Colonic mucosa (tissue), 4 donors: Measurements from ENCODE around the gene DYSF. TPM values are rescaled to one million over a fixed set of nuclear protein-coding genes. Genes with fewer than 3 reads are reported as not detected.

Experiments
- DNase-seq: peaks from one replicate; pipeline ENCODE4 v3.0.0-alpha.2; 2020
- H3K27ac ChIP-seq: fragments of 200-600 bp; one replicate; pipeline ENCODE4 v1.8.0; 2021
- H3K27me3 ChIP-seq: fragments of 200-600 bp; one replicate; pipeline ENCODE4 v1.8.0; 2021
- H3K36me3 ChIP-seq: fragments of 200-600 bp; one replicate; pipeline ENCODE4 v1.8.0; 2021
- H3K4me1 ChIP-seq: fragments of 200-600 bp; one replicate; pipeline ENCODE4 v1.8.0; 2021; ENCODE audit warnings: mild to moderate bottlenecking
- H3K4me3 ChIP-seq: fragments of 200-600 bp; one replicate; pipeline ENCODE4 v1.8.0; 2021
- H3K9ac ChIP-seq, 2 donors: one replicate each; pipeline ENCODE4 v1.7.0; 2013; ENCODE audit warnings: control low read depth in 2 of 2, low read depth in 2 of 2, low read length in 2 of 2
- H3K9me3 ChIP-seq: fragments of 200-600 bp; one replicate; pipeline ENCODE4 v1.8.0; 2021
- intact Hi-C: fragments of 100-400 bp; cut with DNase I; formaldehyde crosslinking; loops from one replicate; pipeline ENCODE4 v1.14.1; 2022
- total RNA-seq, 2 donors: library from RNA; stranded (reverse); fragmentation: NEBNext Ultra II Directional in 1 of 2; extraction: Animal tissue kit (Norgen Biotek cat#: 25700) in 1 of 2; gene quantifications; one replicate each; pipeline ENCODE4 v1.2.1, GENCODE V29; 2021
- TF ChIP-seq, protein P1 (sequence below): fragments of 200-600 bp; IDR thresholded peaks from one replicate; pipeline ENCODE4 v1.8.0; 2022; ENCODE audit warnings: antibody characterized with exemption, mild to moderate bottlenecking
- donor health status: healthy.
- donor health status: DM: no; HTN: no; CAD: no.
- donor health status: DM: no; HTN: no; CAD: no.

Gene DYSF
- total RNA-seq, 2 donors from 2014 or later, result 2.4 to 7.5 TPM

DNA sequence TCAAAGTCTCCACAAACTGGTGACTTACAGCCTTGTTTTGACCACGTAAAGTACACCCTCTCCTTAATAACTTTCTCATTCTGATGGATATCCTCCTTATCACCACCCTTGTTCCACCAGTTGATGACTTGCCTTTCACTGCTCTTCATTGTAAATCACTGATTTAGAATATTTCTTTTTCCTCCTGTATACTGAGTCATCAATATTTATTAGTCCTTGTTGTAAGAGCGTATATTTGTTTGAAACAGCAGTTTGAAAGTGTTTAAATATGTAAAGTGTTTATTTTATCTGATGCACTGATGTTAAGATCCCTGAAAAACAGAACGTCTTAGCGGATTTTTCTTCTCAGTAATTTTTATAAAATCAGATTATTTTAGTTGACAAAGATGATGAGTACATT, 34.2 kb upstream of the DYSF start:
- Histone ChIP-seq H3K27me3 (no peaks in the 10 kb centered on the region), H3K4me3 (no peak overlapping the region), H3K27ac (no peak overlapping the region), H3K36me3 (no peaks in the 10 kb centered on the region), H3K4me1 (no peaks in the 10 kb centered on the region), H3K9ac (no peak overlapping the region), H3K9me3 (no peaks in the 10 kb centered on the region)
- TF ChIP-seq, protein P1, sequence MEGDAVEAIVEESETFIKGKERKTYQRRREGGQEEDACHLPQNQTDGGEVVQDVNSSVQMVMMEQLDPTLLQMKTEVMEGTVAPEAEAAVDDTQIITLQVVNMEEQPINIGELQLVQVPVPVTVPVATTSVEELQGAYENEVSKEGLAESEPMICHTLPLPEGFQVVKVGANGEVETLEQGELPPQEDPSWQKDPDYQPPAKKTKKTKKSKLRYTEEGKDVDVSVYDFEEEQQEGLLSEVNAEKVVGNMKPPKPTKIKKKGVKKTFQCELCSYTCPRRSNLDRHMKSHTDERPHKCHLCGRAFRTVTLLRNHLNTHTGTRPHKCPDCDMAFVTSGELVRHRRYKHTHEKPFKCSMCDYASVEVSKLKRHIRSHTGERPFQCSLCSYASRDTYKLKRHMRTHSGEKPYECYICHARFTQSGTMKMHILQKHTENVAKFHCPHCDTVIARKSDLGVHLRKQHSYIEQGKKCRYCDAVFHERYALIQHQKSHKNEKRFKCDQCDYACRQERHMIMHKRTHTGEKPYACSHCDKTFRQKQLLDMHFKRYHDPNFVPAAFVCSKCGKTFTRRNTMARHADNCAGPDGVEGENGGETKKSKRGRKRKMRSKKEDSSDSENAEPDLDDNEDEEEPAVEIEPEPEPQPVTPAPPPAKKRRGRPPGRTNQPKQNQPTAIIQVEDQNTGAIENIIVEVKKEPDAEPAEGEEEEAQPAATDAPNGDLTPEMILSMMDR, result no peak
- intact Hi-C loops, result no loop called here
- no peak for DNase-seq

DNA sequence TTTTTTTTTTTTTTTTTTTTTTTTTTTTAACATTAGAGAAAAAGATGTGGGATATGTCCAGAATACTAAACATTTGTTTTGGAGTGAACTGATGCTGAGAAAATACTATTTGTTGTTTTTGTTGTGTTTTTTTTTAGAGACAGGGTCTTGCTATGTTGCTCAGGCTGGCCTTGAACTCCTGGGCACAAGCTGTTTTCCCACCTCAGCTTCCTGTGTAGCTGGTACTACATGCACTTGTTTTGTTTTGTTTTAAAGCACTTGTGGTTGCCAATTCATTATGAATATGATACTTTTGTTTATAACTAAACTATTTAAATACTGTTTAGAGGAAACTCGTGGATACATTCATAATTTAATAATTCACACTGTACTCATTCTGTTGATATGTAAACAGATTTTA, 33.4 kb upstream of the DYSF start:
- Histone ChIP-seq H3K9me3 (no peaks in the 10 kb centered on the region), H3K27me3 (no peaks in the 10 kb centered on the region), H3K36me3 (no peaks in the 10 kb centered on the region), H3K4me1 (no peaks in the 10 kb centered on the region), H3K27ac (no peak overlapping the region), H3K9ac (no peak overlapping the region), H3K4me3 (no peak overlapping the region)
- no peak for DNase-seq
- intact Hi-C loops, result no loop called here
- TF ChIP-seq, protein P1, result no peak

DNA sequence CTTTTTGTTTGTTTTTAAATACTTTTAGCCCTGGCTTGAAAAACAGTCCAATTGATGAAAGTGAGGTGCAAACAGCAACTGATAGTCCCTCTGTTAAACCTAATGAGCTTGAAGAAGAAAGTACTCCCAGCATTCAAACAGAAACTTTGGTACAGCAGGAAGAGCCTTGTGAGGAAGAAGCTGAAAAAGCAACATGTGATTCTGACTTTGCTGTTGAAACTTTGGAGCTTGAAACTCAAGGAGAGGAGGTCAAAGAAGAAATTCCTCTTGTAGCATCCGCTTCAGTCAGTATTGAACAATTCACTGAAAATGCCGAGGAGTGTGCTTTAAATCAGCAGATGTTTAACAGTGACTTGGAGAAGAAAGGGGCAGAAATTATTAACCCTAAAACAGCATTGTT, 30.6 kb upstream of the DYSF start:
- Histone ChIP-seq H3K9me3 (no peaks in the 10 kb centered on the region), H3K4me3 (no peak overlapping the region), H3K4me1 (no peaks in the 10 kb centered on the region), H3K36me3 (no peaks in the 10 kb centered on the region), H3K27ac (no peak overlapping the region), H3K27me3 (no peaks in the 10 kb centered on the region), H3K9ac (no peak overlapping the region)
- intact Hi-C loops, result no loop called here
- TF ChIP-seq, protein P1, result no peak
- DNase-seq, result no peak

DNA sequence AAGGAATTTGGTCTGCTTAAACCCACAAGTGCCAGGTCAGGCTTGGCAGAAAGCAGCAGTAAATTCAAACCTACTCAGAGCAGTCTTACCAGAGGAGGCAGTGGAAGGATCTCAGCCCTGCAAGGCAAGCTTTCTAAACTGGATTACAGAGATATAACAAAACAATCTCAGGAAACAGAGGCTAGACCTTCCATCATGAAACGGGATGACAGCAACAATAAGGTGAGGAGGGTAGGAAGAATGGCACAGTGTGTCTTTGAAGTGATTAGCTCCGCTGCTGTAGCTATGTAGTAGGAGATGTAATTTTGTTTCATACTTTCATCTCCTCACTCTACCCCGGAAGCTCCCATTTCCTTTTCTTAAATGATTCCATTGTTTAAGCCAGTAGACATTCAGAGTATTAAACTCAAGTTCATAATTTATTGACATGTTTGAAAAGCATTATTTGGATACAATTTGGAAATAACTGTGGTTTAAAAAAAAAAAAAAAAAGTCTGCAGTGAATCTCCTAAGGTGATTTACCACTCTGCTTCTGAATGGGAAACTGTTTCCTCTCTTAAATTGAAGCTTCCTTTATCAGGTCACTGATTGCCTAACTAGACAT, 29.4 kb upstream of the DYSF start:
- TF ChIP-seq, protein P1, result no peak
- no peak overlapping the region for H3K27ac ChIP-seq
- intact Hi-C loops, result no loop called here
- DNase-seq, result no peak
- no peaks in the 10 kb centered on the region for H3K9me3 ChIP-seq
- no peaks in the 10 kb centered on the region for H3K27me3 ChIP-seq
- H3K4me1 ChIP-seq, result no peaks in the 10 kb centered on the region
- H3K36me3 ChIP-seq, result no peaks in the 10 kb centered on the region
- H3K4me3 ChIP-seq, result no peak overlapping the region
- H3K9ac ChIP-seq, result no peak overlapping the region

DNA sequence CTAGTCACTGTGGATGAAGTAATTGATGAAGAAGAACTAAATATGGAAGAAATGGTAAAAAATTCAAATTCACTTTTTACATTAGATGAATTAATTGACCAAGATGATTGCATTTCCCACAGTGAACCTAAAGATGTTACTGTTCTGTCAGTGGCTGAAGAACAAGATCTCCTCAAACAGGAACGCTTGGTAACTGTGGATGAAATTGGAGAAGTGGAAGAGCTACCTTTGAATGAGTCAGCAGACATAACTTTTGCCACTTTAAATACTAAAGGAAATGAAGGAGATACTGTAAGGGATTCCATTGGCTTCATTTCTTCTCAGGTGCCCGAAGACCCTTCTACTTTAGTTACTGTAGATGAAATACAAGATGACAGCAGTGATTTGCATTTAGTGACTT, 26.6 kb upstream of the DYSF start:
- Histone ChIP-seq H3K36me3 (peaks cover 3% of the 10 kb centered on the region), H3K4me3 (no peak overlapping the region), H3K9me3 (no peaks in the 10 kb centered on the region), H3K27me3 (no peaks in the 10 kb centered on the region), H3K4me1 (no peaks in the 10 kb centered on the region), H3K27ac (no peak overlapping the region), H3K9ac (no peak overlapping the region)
- DNase-seq, result no peak
- intact Hi-C loops, result no loop called here
- TF ChIP-seq, protein P1, result no peak
